Measurements from ENCODE around the gene MYRFL. TPM values are rescaled to one million over a fixed set of nuclear protein-coding genes. Genes with fewer than 3 reads are reported as not detected.

The MYRFL gene
- total RNA-seq, 4 donors from 2014 or later = 0.48 to 0.68 TPM; not detected in 2

GRCh38 chr12:69822201-69822860 lies 2.7 kb upstream of the MYRFL start:
- Histone ChIP-seq H3K27ac (no peak overlapping the region), H3K4me3 (no peak overlapping the region), H3K4me1 (peaks cover 0 to 9% (median 4%) of the 10 kb centered on the region in 4 donors), H3K27me3 (no peaks in the 10 kb centered on the region), H3K36me3 (no peaks in the 10 kb centered on the region), H3K9me3 (no peaks in the 10 kb centered on the region)
- intact Hi-C loops (cut with DNase I; ENCODE audit: low total_unique reads) = no loop called here
- in situ Hi-C loops (cut with MboI; ENCODE audit: low pct_ligation_motif_present in 1 of 4, low pct_unique_long_range_greater_than_20kb in 1 of 4, low sequenced_read_pairs in 3 of 4) = no loop called here
- no peak for DNase-seq
- TF ChIP-seq CTCF (IDR thresholded peaks at IDR 0.05) = no peak
- TF ChIP-seq POLR2AphosphoS5 (IDR thresholded peaks at IDR 0.05) = no peak
- TF ChIP-seq POLR2A (IDR thresholded peaks at IDR 0.05) = no peak
- no peak for TF ChIP-seq EP300 (IDR thresholded peaks at IDR 0.05; ENCODE audit: low read depth)
- WGBS, 2 donors (ENCODE audit: low coverage in 1 of 2) = 78 to 86% methylated on average over 1 to 3 of the region's 3 CpGs

DNA sequence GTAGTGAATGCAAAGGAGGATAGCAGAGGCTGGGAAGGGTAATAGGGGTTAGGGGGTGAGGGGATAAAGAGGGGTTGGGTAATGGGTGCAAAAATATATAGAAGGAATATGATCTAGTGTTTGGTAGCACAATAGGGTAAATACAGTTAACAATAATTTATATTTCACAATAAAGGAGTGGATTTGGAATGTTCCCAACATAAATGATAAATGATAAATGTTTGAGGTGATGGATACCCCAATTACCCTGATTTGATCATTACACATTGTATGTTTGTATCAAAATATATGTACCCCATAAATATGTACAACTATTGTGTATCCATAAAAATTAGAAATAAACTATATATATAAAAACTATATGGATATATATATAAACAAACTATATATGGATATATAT lies 999 bp upstream of the MYRFL start:
- in situ Hi-C loops (cut with MboI; ENCODE audit: low pct_ligation_motif_present in 1 of 4, low pct_unique_long_range_greater_than_20kb in 1 of 4, low sequenced_read_pairs in 3 of 4) (no loop called here), intact Hi-C loops (cut with DNase I; ENCODE audit: low total_unique reads) (no loop called here)
- no peaks in the 10 kb centered on the region for H3K36me3 ChIP-seq
- TF ChIP-seq POLR2AphosphoS5 (IDR thresholded peaks at IDR 0.05) (no peak), EP300 (IDR thresholded peaks at IDR 0.05; ENCODE audit: low read depth) (no peak), POLR2A (IDR thresholded peaks at IDR 0.05) (no peak), CTCF (IDR thresholded peaks at IDR 0.05) (no peak)
- no peak overlapping the region for H3K27ac ChIP-seq
- no peaks in the 10 kb centered on the region for H3K9me3 ChIP-seq
- no peaks in the 10 kb centered on the region for H3K27me3 ChIP-seq
- peaks cover 0 to 9% (median 4%) of the 10 kb centered on the region in 4 donors for H3K4me1 ChIP-seq
- no peak for DNase-seq
- H3K4me3 ChIP-seq = no peak overlapping the region

DNA sequence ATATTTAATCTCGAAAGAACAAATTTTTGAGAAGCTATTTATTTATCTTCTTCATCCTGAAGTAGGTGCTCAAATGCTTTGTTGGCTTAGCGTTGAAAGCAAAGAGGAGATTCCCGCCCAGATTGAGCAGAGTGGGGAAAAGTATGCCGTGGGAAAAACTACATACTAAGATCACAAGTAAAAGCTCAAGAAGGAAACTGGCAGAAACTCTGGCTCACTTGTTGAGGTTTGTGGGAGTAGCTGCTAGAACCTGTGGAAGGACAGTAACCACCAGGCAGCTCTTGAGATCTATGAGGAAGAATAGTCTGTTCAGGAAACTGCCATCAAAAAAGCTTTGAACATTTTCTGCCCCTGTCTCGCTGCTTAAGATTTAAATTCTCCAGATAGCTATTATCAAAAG lies 3.9 kb downstream of the MYRFL start:
- Histone ChIP-seq H3K27me3 (no peaks in the 10 kb centered on the region), H3K4me3 (no peak overlapping the region), H3K4me1 (peaks cover 0 to 7% (median 2%) of the 10 kb centered on the region in 4 donors), H3K36me3 (no peaks in the 10 kb centered on the region), H3K27ac (no peak overlapping the region), H3K9me3 (no peaks in the 10 kb centered on the region)
- in situ Hi-C loops (cut with MboI; ENCODE audit: low pct_ligation_motif_present in 1 of 4, low pct_unique_long_range_greater_than_20kb in 1 of 4, low sequenced_read_pairs in 3 of 4) (no loop called here), intact Hi-C loops (cut with DNase I; ENCODE audit: low total_unique reads) (loop anchor here (5.0 kb wide), 1 partner anchor 153 kb away; no protein-coding TSS in a partner anchor)
- WGBS, 2 donors (ENCODE audit: low coverage in 1 of 2) = 72 to 78% methylated on average over 5 of the region's 5 CpGs
- DNase-seq = no peak
- TF ChIP-seq POLR2AphosphoS5 (IDR thresholded peaks at IDR 0.05) (no peak), POLR2A (IDR thresholded peaks at IDR 0.05) (no peak), CTCF (IDR thresholded peaks at IDR 0.05) (no peak), EP300 (IDR thresholded peaks at IDR 0.05; ENCODE audit: low read depth) (no peak)

GRCh38 chr12:69833696-69834095 lies 8.7 kb downstream of the MYRFL start:
- TF ChIP-seq CTCF (IDR thresholded peaks at IDR 0.05) (no peak), EP300 (IDR thresholded peaks at IDR 0.05; ENCODE audit: low read depth) (no peak), POLR2AphosphoS5 (IDR thresholded peaks at IDR 0.05) (no peak), POLR2A (IDR thresholded peaks at IDR 0.05) (no peak)
- Histone ChIP-seq H3K27me3 (no peaks in the 10 kb centered on the region), H3K9me3 (no peaks in the 10 kb centered on the region), H3K27ac (no peak overlapping the region), H3K36me3 (no peaks in the 10 kb centered on the region), H3K4me3 (no peak overlapping the region), H3K4me1 (peaks cover 0 to 18% (median 4%) of the 10 kb centered on the region in 4 donors)
- no peak for DNase-seq
- intact Hi-C loops (cut with DNase I; ENCODE audit: low total_unique reads) = no loop called here
- in situ Hi-C loops (cut with MboI; ENCODE audit: low pct_ligation_motif_present in 1 of 4, low pct_unique_long_range_greater_than_20kb in 1 of 4, low sequenced_read_pairs in 3 of 4) = no loop called here
- 33 to 83% methylated on average over 1 to 2 of the region's 2 CpGs for WGBS, 2 donors (ENCODE audit: low coverage in 1 of 2)
